NB4 (cell line): Measurements from ENCODE around the gene DOP1B.

ENCODE experiments used
- CTCF ChIP-seq: IDR thresholded peaks from one replicate; pipeline ENCODE4 v1.5.1; 2012; ENCODE audit warnings: low read depth, low read length
- MYC ChIP-seq: IDR thresholded peaks from 2 replicates; pipeline ENCODE4 v1.6.1; 2011; ENCODE audit warnings: low read depth, low read length
- POLR2A ChIP-seq: IDR thresholded peaks from 2 replicates; pipeline ENCODE4 v1.6.1; 2011; ENCODE audit warnings: mild to moderate bottlenecking; ENCODE audit not compliant: insufficient read length; ENCODE audit errors: extremely low read depth
- TF ChIP-seq, protein P1 (sequence below): IDR thresholded peaks from 2 replicates; pipeline ENCODE4 v1.6.1; 2011; ENCODE audit warnings: low read depth, low read length

DNA sequence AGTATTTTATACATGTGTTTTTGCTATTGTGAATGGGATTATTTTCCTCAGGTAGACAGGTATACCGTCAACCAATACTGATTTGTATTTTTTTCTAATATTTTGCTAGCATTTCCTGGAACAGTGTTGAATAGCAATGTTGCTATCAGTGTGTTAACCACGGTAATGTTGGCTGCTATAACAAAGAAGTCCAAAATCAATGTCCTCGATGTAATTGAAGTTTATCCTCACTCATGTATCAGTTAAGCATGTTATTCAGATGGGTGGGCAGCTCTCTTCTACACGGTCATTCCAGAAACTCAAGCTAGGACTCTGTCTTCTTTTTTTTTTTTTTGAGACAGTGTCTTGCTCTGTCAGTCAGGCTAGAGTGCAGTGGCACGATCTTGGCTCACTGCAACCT, 24.3 kb downstream of the DOP1B start:
- TF ChIP-seq CTCF, result no peak
- TF ChIP-seq, protein P1, sequence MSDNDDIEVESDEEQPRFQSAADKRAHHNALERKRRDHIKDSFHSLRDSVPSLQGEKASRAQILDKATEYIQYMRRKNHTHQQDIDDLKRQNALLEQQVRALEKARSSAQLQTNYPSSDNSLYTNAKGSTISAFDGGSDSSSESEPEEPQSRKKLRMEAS, result no peak
- no peak for TF ChIP-seq POLR2A
- no peak for TF ChIP-seq MYC
